Measurements from ENCODE around the gene TRIM26.

Gene TRIM26

DNA sequence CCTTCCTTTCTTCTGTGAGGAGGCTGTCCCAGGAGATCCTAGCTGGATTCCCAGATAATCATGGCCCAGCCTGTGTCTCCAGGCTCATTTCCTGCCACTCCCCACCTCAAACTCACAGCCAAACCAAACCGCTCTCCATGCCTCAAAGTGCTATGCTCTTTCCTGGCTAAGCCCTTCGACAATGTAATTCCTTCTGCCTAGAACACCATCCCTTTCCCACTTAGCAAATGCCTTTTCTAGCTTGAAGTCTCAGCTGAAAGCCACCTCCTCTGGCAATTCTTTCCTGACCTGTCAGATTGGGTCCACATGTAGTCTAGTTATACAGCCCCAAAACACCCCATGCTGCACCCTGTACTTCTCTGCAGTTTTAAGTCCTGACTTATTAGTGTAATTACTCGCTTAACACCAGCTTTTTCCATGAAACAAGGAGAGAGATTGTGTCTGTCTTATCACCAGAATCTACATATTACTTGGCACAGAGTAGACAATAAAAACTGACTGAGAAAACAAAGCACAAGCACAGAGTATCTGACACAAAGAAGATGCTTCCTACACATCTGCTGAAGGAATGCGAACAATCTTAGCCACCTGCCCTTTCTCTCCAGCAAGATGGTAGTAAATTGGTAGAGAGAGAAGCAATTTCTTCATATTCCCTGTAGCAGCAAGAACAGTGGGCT is 5.4 kb downstream of the TRIM26 start:
- DNase-seq: no peak

GRCh38 chr6:30206799-30207618 is 6.2 kb downstream of the TRIM26 start:
- no peak for DNase-seq

- no peak for DNase-seq
These were observed 7.1 kb downstream of the TRIM26 start for GRCh38 chr6:30206152-30206551.

DNA sequence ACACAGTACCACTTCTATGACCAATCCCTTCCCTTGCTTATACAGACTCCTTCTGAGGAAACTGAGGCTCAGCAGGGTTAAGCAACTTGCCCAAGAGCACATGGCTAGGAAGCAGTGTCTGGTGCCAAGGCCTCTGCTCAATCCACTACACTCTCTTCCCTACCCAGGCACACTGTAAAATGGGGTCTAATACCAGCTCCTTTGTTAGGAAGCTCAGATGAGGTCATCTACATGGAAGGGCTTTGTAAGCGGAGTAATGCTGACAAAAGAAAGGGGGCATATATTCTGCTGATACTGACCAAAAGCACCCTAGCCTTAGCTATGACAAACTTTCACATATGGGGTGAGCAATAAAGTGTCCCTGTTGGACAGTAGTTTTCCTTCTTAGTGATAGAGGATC is 9.1 kb downstream of the TRIM26 start:
- no peak for DNase-seq

DNA sequence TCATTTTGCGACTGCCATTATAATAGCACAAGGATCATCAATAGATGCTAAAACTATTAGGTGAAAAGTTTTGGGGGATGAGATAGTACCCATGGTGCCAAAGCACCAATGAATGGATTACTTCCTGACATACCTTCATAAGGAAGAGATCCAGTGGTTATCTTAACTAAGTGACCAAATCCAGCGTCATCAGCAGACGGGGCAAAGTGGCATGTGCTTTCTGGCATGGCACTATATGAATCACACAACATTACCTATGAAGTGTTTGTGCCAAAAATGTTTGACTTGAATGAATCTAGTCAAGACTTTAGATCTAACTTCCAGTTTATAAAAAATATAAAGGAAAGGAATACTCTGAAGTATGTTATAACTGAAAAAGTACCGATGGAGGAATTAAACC is 10.8 kb downstream of the TRIM26 start:
- DNase-seq: no peak

DNA sequence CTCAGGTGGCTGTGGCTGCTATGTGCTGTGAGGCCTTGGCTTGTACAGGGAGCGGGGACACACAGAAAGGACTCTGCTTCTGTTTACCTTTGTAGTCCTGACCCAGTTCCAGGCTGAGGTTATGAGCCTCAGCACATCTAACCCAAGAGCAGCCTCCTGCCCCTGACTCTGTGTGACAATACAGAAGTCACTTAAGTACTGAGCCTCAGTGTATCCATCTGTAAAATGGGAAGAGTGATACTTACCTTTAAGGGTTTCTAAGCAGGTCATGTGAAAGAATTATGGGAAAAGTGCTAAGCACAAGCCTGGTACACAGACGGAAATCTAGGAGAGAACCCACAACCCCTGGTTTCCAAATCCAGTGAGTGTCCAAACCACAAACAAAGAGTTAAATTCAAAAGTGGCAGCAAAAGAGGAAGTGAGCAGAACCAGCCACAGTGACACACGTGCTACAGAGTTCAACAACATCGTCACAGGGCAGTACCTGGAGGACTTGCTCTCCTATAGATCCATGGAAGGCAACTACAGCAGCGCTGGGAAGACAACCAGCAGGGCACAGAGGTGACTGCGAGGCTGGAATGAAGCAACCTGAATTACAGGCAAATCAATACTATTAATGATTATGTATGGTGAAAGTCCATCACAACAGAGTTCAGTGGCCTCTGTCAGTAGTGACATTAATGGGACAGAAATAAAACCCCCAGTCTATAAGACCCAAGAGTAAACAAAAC is 12.5 kb downstream of the TRIM26 start:
- no peak for DNase-seq

DNA sequence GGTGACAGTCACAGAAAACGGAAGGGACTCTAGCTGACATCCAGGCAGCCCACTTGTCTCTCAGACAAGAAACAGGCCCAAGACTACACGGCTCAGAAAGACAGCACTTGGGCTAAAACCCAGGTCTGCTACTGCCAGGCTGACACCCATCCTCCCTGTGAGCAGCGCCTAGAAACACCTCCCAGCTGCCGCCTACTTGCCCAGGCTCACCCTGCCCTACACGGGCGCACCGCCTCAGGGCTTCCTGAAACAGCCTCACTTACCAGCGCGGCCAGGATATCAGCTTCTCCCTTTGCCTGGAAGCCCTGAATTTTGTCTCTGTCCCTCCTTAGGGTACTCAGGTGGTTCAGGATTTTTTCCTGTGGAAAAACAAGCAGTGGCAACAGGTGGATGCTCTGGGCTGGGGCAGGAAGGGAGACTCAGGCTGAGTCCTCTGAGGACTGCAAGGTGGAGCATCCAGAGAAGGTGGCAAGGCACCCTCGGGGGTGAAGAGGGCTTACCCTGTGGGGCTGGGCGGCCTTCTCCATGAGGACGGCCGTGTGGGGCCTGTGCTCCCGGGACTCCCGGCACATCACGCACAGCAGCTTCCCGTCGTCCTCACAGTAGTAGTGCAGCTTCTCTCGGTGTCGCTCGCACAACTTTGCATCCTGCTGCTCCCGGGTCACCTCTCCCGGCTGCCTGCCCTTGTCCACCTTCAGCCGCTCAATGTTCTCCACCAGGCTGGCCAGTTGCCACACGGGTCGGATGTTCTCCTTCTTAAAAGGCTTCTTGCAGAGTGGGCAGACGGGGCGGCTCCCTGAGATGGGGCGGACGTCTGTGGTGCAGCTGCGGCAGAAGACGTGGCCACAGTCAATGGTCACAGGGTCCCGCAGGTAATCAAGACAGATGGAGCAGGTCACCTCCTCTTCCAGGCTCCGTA is 14.8 kb downstream of the TRIM26 start:
- no peak for DNase-seq

- DNase-seq: no peak
These were observed 16.8 kb downstream of the TRIM26 start for GRCh38 chr6:30196376-30196775.

DNA sequence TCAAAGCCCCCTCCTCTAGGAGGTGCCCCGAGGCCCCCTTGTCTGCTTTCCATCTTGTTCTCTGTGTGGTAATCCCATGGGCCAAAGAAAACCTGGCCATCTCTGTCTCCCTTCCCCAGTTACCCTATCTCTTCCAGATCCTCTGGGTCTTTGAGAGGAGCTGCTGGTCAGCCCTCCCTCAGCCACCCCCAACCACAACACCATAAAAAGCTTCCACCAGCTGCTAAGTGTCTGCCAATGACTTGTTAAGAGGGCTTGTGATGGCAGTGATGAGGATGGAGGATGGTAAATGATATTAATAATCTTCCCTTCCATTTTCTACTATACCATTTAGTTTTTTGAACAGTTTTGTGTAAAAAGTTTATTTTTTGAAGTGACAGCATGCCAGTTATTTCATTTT is 17.3 kb downstream of the TRIM26 start:
- DNase-seq: no peak

- no peak for DNase-seq
These were observed 18.2 kb downstream of the TRIM26 start for GRCh38 chr6:30194797-30195690.

GRCh38 chr6:30192076-30192475 is 21.1 kb downstream of the TRIM26 start:
- DNase-seq: no peak

DNA sequence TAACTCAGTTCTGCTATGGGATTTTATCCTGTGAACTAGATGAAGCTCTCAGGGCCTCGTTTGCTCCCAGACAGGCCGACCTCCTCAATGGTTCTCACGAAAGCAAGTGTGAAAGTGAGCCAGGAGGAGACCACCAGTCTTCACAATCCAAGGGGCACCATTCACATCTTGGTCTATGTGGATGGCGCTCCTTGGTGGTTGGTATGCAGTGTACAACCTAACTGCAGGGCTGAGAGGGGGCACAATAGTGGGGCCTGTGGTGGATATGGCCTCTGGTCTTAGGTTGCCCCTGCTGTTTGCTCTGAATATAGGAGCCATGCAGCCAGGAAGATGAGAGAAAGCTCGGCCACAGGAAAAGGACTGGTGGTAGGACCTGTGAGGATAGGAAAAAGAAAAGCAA is 24.7 kb downstream of the TRIM26 start:
- no peak for DNase-seq

DNA sequence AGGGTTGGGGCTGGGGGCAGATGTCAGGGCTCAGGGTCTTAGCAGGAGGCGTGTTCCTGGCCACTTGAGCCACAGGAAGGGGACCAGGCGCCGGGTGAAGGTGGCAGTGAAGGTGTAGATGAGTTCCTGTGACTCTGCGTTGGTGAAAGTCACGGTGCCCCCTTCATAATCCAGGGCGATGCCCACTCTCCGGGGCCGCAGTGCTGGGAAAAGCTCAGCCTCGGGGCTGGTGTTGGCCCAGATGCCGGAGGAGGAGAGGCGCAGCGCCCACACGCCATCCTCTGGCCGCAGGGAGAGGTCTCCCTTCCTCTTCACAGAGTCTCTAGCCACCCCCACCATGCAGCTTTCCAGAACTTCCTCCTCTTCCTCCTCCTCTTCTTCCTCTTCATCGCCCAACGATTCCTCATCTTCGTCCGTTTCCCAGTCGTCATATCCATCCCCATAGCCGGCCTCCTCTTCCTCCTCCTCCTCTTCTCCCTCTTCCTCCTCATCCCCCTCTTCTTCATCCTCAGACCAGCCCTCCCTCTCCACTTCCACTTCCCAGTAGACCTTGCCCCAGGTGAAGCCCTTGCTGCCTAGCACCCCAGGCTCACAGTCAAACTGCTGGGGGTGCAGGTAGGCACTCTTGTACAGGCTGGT is 27.2 kb downstream of the TRIM26 start:
- DNase-seq: no peak

GRCh38 chr6:30184417-30185031 is 28.7 kb downstream of the TRIM26 start:
- no peak for DNase-seq

GRCh38 chr6:30180145-30180544 is 33.1 kb downstream of the TRIM26 start:
- no peak for DNase-seq

GRCh38 chr6:30178837-30179236 is 34.4 kb downstream of the TRIM26 start:
- no peak for DNase-seq

GRCh38 chr6:30175765-30176164 is 37.4 kb downstream of the TRIM26 start:
- DNase-seq: no peak

DNA sequence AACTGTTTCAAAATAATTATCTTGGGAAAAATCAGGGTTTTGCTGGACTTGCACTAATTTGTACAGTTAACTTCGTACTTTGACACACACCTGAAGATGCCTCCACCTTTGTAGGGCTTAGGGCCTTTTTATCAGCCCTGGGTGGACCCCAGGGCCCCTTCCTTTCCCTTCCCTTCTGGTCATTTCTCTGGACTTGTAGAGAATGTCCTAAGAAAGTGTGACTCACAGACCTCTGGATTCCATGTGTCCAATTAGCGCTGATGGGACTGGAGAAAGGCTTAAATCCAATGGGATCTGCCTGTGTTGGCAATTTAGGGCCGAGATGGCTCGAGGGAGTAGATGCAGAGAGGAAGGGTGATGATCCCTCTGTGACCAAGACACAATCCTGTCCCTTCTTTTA is 40.5 kb downstream of the TRIM26 start:
- DNase-seq: no peak

DNA sequence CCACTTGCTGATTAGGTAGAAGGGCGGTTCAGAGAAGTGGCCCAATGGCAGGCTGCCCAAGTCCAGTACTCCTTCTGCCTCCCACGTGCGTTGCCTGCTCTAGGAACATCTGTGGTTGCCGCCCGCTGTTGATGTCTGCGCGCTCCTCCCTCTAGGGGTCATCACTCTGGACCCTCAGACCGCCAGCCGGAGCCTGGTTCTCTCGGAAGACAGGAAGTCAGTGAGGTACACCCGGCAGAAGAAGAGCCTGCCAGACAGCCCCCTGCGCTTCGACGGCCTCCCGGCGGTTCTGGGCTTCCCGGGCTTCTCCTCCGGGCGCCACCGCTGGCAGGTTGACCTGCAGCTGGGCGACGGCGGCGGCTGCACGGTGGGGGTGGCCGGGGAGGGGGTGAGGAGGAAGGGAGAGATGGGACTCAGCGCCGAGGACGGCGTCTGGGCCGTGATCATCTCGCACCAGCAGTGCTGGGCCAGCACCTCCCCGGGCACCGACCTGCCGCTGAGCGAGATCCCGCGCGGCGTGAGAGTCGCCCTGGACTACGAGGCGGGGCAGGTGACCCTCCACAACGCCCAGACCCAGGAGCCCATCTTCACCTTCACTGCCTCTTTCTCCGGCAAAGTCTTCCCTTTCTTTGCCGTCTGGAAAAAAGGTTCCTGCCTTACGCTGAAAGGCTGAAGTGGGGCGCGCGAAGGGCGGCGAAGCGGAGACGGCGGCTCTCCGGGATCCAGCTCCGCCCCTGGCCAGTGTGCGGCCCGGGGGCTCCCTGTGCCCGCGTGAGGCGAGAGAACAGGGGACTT is 41.3 kb downstream of the TRIM26 start:
- DNase-seq: no peak
